H1 (cell line): Measurements from ENCODE around the gene CPE. TPM values are rescaled to one million over a fixed set of nuclear protein-coding genes. Genes with fewer than 3 reads are reported as not detected.

ENCODE experiments used
- CTCF ChIA-PET: fragments of 300-600 bp; sonication (Branson Sonifier 250); formaldehyde crosslinking; loops from one replicate; lab custom pipeline; 2021; ENCODE audit not compliant: partially characterized antibody; lab: Charles Lee
- POLR2A ChIA-PET: fragments of 300-600 bp; sonication (Branson Sonifier 250); formaldehyde crosslinking; loops from one replicate; lab custom pipeline; 2021; ENCODE audit warnings: inconsistent platforms; ENCODE audit not compliant: partially characterized antibody; lab: Charles Lee
- DNase-seq, 2 experiments: peaks; one replicate each; pipeline versions ENCODE4 v3.0.0 to v3.0.0-alpha.2; 2010 to 2022; ENCODE audit warnings: low spot score in 2 of 2, low read depth in 1 of 2, mixed read lengths in 1 of 2
- FAIRE-seq: peaks from 2 replicates; lab custom pipeline; 2011; peaks lifted over from hg19 to GRCh38; lab: Jason Lieb, UNC
- H2AFZ ChIP-seq: 2 replicates; pipeline ENCODE4 v1.8.1; 2012; ENCODE audit warnings: low read length, inconsistent platforms
- H2AK5ac ChIP-seq: 2 replicates; pipeline ENCODE4 v1.6.1; 2013; ENCODE audit warnings: low read depth, low read length
- H2BK120ac ChIP-seq: replicated peaks from 2 replicates; pipeline ENCODE3; 2013; ENCODE audit warnings: low read depth, low read length, inconsistent platforms
- H2BK12ac ChIP-seq: 2 replicates; pipeline ENCODE4 v1.6.1; 2013; ENCODE audit warnings: low read depth, low read length
- H2BK15ac ChIP-seq: 2 replicates; pipeline ENCODE4 v1.6.1; 2013; ENCODE audit warnings: low read length
- H2BK20ac ChIP-seq: 2 replicates; pipeline ENCODE4 v1.6.1; 2013; ENCODE audit warnings: low read length
- H2BK5ac ChIP-seq: 2 replicates; pipeline ENCODE4 v1.6.1; 2013; ENCODE audit warnings: low read depth, low read length
- H3K14ac ChIP-seq: 2 replicates; pipeline ENCODE4 v1.6.1; 2013; ENCODE audit warnings: inconsistent platforms; ENCODE audit not compliant: insufficient read length
- H3K18ac ChIP-seq: 2 replicates; pipeline ENCODE4 v1.6.1; 2013; ENCODE audit warnings: low read length; ENCODE audit errors: extremely low read depth
- H3K23ac ChIP-seq: 2 replicates; pipeline ENCODE4 v1.6.1; 2013; ENCODE audit warnings: inconsistent platforms; ENCODE audit not compliant: insufficient read length
- H3K23me2 ChIP-seq: 2 replicates; pipeline ENCODE4 v1.6.1; 2013; ENCODE audit warnings: low read depth, low read length
- H3K27ac ChIP-seq: 2 replicates; pipeline ENCODE4 v1.6.1; 2011; ENCODE audit warnings: low read depth, low read length, inconsistent platforms
- H3K27me3 ChIP-seq, 4 experiments: replicated peaks in 1 of 4; 1 replicate in 1 of 4; 2 replicates in 3 of 4; pipeline versions ENCODE4 v1.6.1 to v1.8.1; 2011 to 2013; ENCODE audit warnings: low read length in 3 of 4, mild to moderate bottlenecking in 3 of 4, inconsistent platforms in 2 of 4, mixed read lengths in 2 of 4, moderate library complexity in 1 of 4; ENCODE audit not compliant: control insufficient read depth in 3 of 4, insufficient read depth in 3 of 4; ENCODE audit errors: extremely low read depth in 1 of 4
- H3K36me3 ChIP-seq, 4 experiments: 2 replicates each; pipeline versions ENCODE4 v1.6.1 to v1.8.1; 2011 to 2013; ENCODE audit warnings: mild to moderate bottlenecking in 4 of 4, low read length in 3 of 4, moderate library complexity in 2 of 4, control low read depth in 1 of 4, inconsistent platforms in 1 of 4; ENCODE audit not compliant: insufficient read depth in 4 of 4, control insufficient read depth in 2 of 4
- H3K4ac ChIP-seq: replicated peaks from 2 replicates; pipeline ENCODE3; 2013; ENCODE audit warnings: low read length, low read depth, mixed read lengths, inconsistent platforms; ENCODE audit not compliant: insufficient read length
- H3K4me1 ChIP-seq, 4 experiments: replicated peaks in 1 of 4; 1 replicate in 1 of 4; 2 replicates in 3 of 4; pipeline versions ENCODE4 v1.6.1 to v1.8.1; 2011 to 2013; ENCODE audit warnings: low read length in 3 of 4, inconsistent platforms in 2 of 4, mixed read lengths in 1 of 4; ENCODE audit not compliant: insufficient read depth in 4 of 4, control insufficient read depth in 3 of 4
- H3K4me2 ChIP-seq, 2 experiments: 2 replicates each; pipeline versions ENCODE4 v1.6.1 to v1.8.1; 2011 to 2013; ENCODE audit warnings: low read depth in 2 of 2, low read length in 2 of 2, control low read depth in 1 of 2, inconsistent platforms in 1 of 2, mild to moderate bottlenecking in 1 of 2; ENCODE audit not compliant: insufficient read depth in 1 of 2
- H3K4me3 ChIP-seq, 4 experiments: fragments of 200-600, 300-600 bp in 1 of 4; sonication (generic), shearing (Covaris generic), sonication (Bioruptor Twin) in 1 of 4; 2 replicates each; pipeline versions ENCODE4 v1.5.1 to v1.8.1; 2011 to 2016; ENCODE audit warnings: low read length in 4 of 4, low read depth in 3 of 4, control low read depth in 2 of 4, inconsistent platforms in 2 of 4, mild to moderate bottlenecking in 2 of 4, mixed read lengths in 1 of 4, moderate library complexity in 1 of 4; ENCODE audit not compliant: insufficient read depth in 2 of 4; ENCODE audit errors: extremely low read depth in 1 of 4
- H3K56ac ChIP-seq: replicated peaks from 2 replicates; pipeline ENCODE3; 2013; ENCODE audit warnings: low read depth, mild to moderate bottlenecking, mixed read lengths, low read length, inconsistent platforms; ENCODE audit not compliant: insufficient read length
- H3K79me1 ChIP-seq: 2 replicates; pipeline ENCODE4 v1.6.1; 2013; ENCODE audit warnings: low read depth, low read length, control low read depth
- H3K79me2 ChIP-seq, 2 experiments: 2 replicates each; pipeline versions ENCODE4 v1.6.1 to v1.8.1; 2012 to 2013; ENCODE audit warnings: low read length in 2 of 2, mild to moderate bottlenecking in 2 of 2, inconsistent platforms in 1 of 2; ENCODE audit not compliant: insufficient read depth in 2 of 2, control insufficient read depth in 1 of 2
- H3K9ac ChIP-seq, 4 experiments: replicated peaks in 1 of 4; 1 replicate in 1 of 4; 2 replicates in 3 of 4; pipeline versions ENCODE4 v1.6.1 to v1.8.1; 2011 to 2013; ENCODE audit warnings: low read depth in 3 of 4, low read length in 3 of 4, control low read depth in 2 of 4, mild to moderate bottlenecking in 2 of 4, moderate library complexity in 2 of 4, inconsistent platforms in 1 of 4; ENCODE audit errors: extremely low read depth in 1 of 4
- H3K9me3 ChIP-seq, 2 experiments: 2 replicates each; pipeline versions ENCODE4 v1.6.1 to v1.8.1; 2012 to 2013; ENCODE audit warnings: mild to moderate bottlenecking in 2 of 2, moderate library complexity in 2 of 2, control low read depth in 1 of 2, inconsistent platforms in 1 of 2, low read depth in 1 of 2, low read length in 1 of 2, mixed read lengths in 1 of 2; ENCODE audit not compliant: insufficient read depth in 2 of 2
- H4K20me1 ChIP-seq, 2 experiments: replicated peaks in 1 of 2; 2 replicates each; pipeline versions ENCODE3 to v1.8.1; 2011 to 2013; ENCODE audit warnings: inconsistent platforms in 2 of 2, low read length in 2 of 2, mild to moderate bottlenecking in 1 of 2; ENCODE audit not compliant: insufficient read depth in 2 of 2, control insufficient read depth in 1 of 2
- H4K5ac ChIP-seq: 2 replicates; pipeline ENCODE4 v1.6.1; 2013; ENCODE audit warnings: low read length, low read depth, mixed read lengths, inconsistent platforms; ENCODE audit not compliant: insufficient read length
- H4K8ac ChIP-seq: 2 replicates; pipeline ENCODE4 v1.8.0; 2013; ENCODE audit warnings: mild to moderate bottlenecking, moderate library complexity, low read length, inconsistent platforms; ENCODE audit not compliant: insufficient read depth; ENCODE audit errors: extremely low read depth
- H4K91ac ChIP-seq: replicated peaks from 2 replicates; pipeline ENCODE3; 2013; ENCODE audit warnings: low read length, mixed read lengths, inconsistent platforms; ENCODE audit not compliant: insufficient read length
- CTBP2 ChIP-seq: IDR thresholded peaks from 2 replicates; pipeline ENCODE4 v1.7.0; 2011; ENCODE audit warnings: borderline replicate concordance, mild to moderate bottlenecking, moderate library complexity, mixed read lengths, low read length; ENCODE audit not compliant: insufficient read depth, insufficient read length
- NANOG ChIP-seq: IDR thresholded peaks from 2 replicates; pipeline ENCODE4 v1.6.1; 2011; ENCODE audit warnings: low read length, low read depth, mild to moderate bottlenecking, inconsistent platforms; ENCODE audit not compliant: insufficient read depth, poor library complexity, severe bottlenecking
- SAP30 ChIP-seq: fragments of 300-600 bp; sonication (generic); IDR thresholded peaks from 2 replicates; pipeline ENCODE4 v1.7.1; 2012; ENCODE audit warnings: low read length, moderate library complexity, mild to moderate bottlenecking, inconsistent platforms; ENCODE audit not compliant: insufficient read depth, insufficient replicate concordance
- SIN3A ChIP-seq, 2 experiments: IDR thresholded peaks in 1 of 2; conservative IDR thresholded peaks in 1 of 2; 2 replicates each; pipeline ENCODE4 v1.6.1; 2011 to 2012; ENCODE audit warnings: low read length in 2 of 2, improper control_type of control experiment in 1 of 2, low read depth in 1 of 2, mild to moderate bottlenecking in 1 of 2
- SP2 ChIP-seq: IDR thresholded peaks from 2 replicates; pipeline ENCODE4 v1.6.1; 2012; ENCODE audit warnings: mild to moderate bottlenecking, low read length, inconsistent platforms
- SUZ12 ChIP-seq: fragments of 200-600 bp; sonication (generic); IDR thresholded peaks from 2 replicates; pipeline ENCODE4 v1.6.1; 2012; ENCODE audit warnings: mild to moderate bottlenecking, inconsistent platforms, low read length, moderate library complexity, mixed read lengths
- TEAD4 ChIP-seq: IDR thresholded peaks from 2 replicates; pipeline ENCODE4 v1.6.1; 2012; ENCODE audit warnings: low read depth, low read length, inconsistent platforms, mixed read lengths
- WGBS, 2 experiments: shearing (Covaris generic) in 1 of 2; methylation state at CpG; one replicate each; pipeline versions ENCODE4 v1.1.6 to v1.1.7; 2013 to 2015; ENCODE audit warnings: low lambda C conversion rate in 2 of 2, mixed read lengths in 2 of 2, inconsistent platforms in 1 of 2, low coverage in 1 of 2, missing lambda C conversion rate in 1 of 2; ENCODE audit not compliant: insufficient replicate concordance in 2 of 2, insufficient coverage in 1 of 2, insufficient read length in 1 of 2; ENCODE audit errors: extremely low coverage in 1 of 2, missing lambda C conversion rate in 1 of 2; 5-methylcytosine and 5-hydroxymethylcytosine counted together
- polyA plus RNA-seq, 7 experiments: library from polyadenylated mRNA; depleted of rRNA in 3 of 7; stranded (reverse) in 5 of 7; unstranded in 2 of 7; fragments of >200 nt in 5 of 7; fragments of 200-250 nt in 2 of 7; gene quantifications; 1 replicate in 5 of 7; 2 replicates in 1 of 7; 4 replicates in 1 of 7; pipeline versions ENCODE4 v1.2.1 to v1.2.3, GENCODE V29; 2011 to 2013; ENCODE audit warnings: missing spikeins in 2 of 7, mixed read lengths in 2 of 7
- total RNA-seq: library from RNA; stranded (reverse); fragmentation: NEBNext Ultra II Directional; extraction: Animal tissue kit (Norgen Biotek cat#: 25700); gene quantifications from 2 replicates; pipeline ENCODE4 v1.2.1, GENCODE V29; 2021
- TF ChIP-seq, protein P1 (sequence below): IDR thresholded peaks from 2 replicates; pipeline ENCODE4 v1.6.1; 2012; ENCODE audit warnings: inconsistent platforms

The CPE gene
- total and polyA plus RNA-seq, 2 of the 8 experiments (the other 6 are each of a cell fraction or from before 2014, with no cell fraction given), result 9.4 to 10.2 TPM

DNA sequence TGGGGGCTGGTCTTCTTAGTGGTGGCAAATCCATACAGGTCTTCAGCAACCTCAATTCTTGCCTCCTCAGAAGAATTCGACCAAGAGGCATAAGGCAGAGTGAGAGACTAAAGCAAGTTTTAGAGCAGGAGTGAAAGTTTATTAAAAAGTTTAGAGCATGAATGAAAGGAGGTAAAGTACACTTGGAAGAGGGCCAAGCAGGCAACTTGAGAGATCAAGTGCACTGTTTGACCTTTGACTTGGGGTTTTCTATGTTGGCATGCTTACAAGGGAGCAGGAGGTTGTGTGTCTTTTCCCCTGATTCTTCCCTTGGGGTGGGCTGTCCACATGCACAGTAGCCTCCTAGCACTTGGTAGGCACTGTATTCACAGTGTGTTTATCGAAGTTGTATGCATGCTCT lies 91.2 kb downstream of the CPE start:
- Histone ChIP-seq H3K9me3 (peaks cover 43 to 45% of the 10 kb centered on the region in 2 experiments), H2BK20ac (no peak overlapping the region), H4K5ac (no peak overlapping the region), H3K9ac (no peak overlapping the region), H3K79me2 (no peaks in the 10 kb centered on the region), H3K4me3 (no peak overlapping the region), H3K27me3 (no peaks in the 10 kb centered on the region), H3K4me1 (no peaks in the 10 kb centered on the region), H3K23me2 (no peaks in the 10 kb centered on the region), H2BK120ac (no peak overlapping the region), H3K27ac (no peak overlapping the region), H3K4me2 (no peak overlapping the region), H2BK5ac (no peak overlapping the region), H3K23ac (no peak overlapping the region), H4K91ac (no peak overlapping the region), H4K20me1 (no peaks in the 10 kb centered on the region), H3K56ac (no peak overlapping the region), H2BK12ac (no peak overlapping the region), H2AK5ac (no peak overlapping the region), H3K36me3 (peaks cover 0 to 20% (median 0%) of the 10 kb centered on the region in 4 experiments; a peak in 3 of 8 replicates), H2BK15ac (no peak overlapping the region), H3K14ac (no peak overlapping the region), H3K18ac (no peak overlapping the region), H3K4ac (no peak overlapping the region), H3K79me1 (no peaks in the 10 kb centered on the region), H2AFZ (no peak overlapping the region), H4K8ac (no peak overlapping the region)
- ChIA-PET POLR2A (no interaction called here), CTCF (interaction anchor here (1.1 kb wide), 1 partner anchor 10 kb away, joined by 4 read pairs; no protein-coding TSS in a partner anchor)
- TF ChIP-seq SIN3A (conservative IDR thresholded peaks at IDR 0.05 in 1 of 2, IDR thresholded peaks at IDR 0.05 in 1 of 2; ENCODE audit: low read depth in 1 of 2, low read length in 2 of 2), result no peak
- TF ChIP-seq TEAD4, result no peak
- TF ChIP-seq SUZ12, result no peak
- TF ChIP-seq, protein P1, sequence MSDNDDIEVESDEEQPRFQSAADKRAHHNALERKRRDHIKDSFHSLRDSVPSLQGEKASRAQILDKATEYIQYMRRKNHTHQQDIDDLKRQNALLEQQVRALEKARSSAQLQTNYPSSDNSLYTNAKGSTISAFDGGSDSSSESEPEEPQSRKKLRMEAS, result no peak
- no peak for TF ChIP-seq SAP30
- no peak for TF ChIP-seq CTBP2
- TF ChIP-seq SP2, result no peak
- no peak for TF ChIP-seq NANOG
- FAIRE-seq (no peak), DNase-seq (no peak)
- 89% methylated on average over 2 of the region's 2 CpGs; no CpG with 5 or more reads in 1 of the 2 experiments for WGBS, 2 experiments
